ENCODE measurements around the gene PALS2.

PALS2 gene

DNA sequence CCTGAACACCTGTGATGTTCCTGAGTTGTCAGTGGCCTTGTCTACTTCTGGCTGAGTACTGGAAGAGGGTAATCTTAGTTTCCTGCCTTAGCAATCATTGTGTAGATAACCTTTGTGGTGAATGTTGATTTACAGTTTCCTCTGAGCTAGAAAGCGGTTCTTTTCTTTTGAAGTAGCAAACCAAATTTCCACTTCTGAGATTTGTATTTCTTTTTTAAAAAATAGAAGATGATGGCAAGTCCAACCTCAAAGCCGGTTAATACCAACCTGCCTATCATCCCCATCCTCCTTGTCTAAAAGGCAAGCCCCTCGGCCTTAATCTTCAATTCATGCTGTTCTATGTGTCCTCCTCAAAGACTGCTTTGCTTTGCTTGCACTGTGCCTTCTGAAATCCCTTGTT lies 12.5 kb upstream of the PALS2 start:
- Histone ChIP-seq H3K27ac (no peak overlapping the region), H3K36me3 (ENCODE audit: insufficient read depth) (no peaks in the 10 kb centered on the region), H4K20me1 (ENCODE audit: insufficient read depth) (no peaks in the 10 kb centered on the region), H2AFZ (ENCODE audit: low read depth) (no peak overlapping the region), H3K4me2 (no peak overlapping the region), H3K27me3 (ENCODE audit: insufficient read depth, low read depth) (no peaks in the 10 kb centered on the region), H3K4me3 (IDR thresholded peaks at IDR 0.05; ENCODE audit: insufficient read depth, low read depth, low read length) (no peak overlapping the region), H3K9ac (no peak overlapping the region), H3K79me2 (ENCODE audit: insufficient read depth, low read depth) (no peaks in the 10 kb centered on the region), H3K4me1 (ENCODE audit: low read depth, poor library complexity, severe bottlenecking) (no peaks in the 10 kb centered on the region)
- TF ChIP-seq, protein P1, sequence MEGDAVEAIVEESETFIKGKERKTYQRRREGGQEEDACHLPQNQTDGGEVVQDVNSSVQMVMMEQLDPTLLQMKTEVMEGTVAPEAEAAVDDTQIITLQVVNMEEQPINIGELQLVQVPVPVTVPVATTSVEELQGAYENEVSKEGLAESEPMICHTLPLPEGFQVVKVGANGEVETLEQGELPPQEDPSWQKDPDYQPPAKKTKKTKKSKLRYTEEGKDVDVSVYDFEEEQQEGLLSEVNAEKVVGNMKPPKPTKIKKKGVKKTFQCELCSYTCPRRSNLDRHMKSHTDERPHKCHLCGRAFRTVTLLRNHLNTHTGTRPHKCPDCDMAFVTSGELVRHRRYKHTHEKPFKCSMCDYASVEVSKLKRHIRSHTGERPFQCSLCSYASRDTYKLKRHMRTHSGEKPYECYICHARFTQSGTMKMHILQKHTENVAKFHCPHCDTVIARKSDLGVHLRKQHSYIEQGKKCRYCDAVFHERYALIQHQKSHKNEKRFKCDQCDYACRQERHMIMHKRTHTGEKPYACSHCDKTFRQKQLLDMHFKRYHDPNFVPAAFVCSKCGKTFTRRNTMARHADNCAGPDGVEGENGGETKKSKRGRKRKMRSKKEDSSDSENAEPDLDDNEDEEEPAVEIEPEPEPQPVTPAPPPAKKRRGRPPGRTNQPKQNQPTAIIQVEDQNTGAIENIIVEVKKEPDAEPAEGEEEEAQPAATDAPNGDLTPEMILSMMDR (conservative IDR thresholded peaks at IDR 0.05; ENCODE audit: low read depth, low read length): no peak

GRCh38 chr7:24566274-24566673 lies 7.0 kb upstream of the PALS2 start:
- H3K4me3 ChIP-seq (IDR thresholded peaks at IDR 0.05; ENCODE audit: insufficient read depth, low read depth, low read length): no peak overlapping the region
- no peak overlapping the region for H3K9ac ChIP-seq
- no peaks in the 10 kb centered on the region for H3K4me1 ChIP-seq (ENCODE audit: low read depth, poor library complexity, severe bottlenecking)
- no peaks in the 10 kb centered on the region for H3K27me3 ChIP-seq (ENCODE audit: insufficient read depth, low read depth)
- no peaks in the 10 kb centered on the region for H3K79me2 ChIP-seq (ENCODE audit: insufficient read depth, low read depth)
- no peak overlapping the region for H3K4me2 ChIP-seq
- H4K20me1 ChIP-seq (ENCODE audit: insufficient read depth): no peaks in the 10 kb centered on the region
- H3K36me3 ChIP-seq (ENCODE audit: insufficient read depth): no peaks in the 10 kb centered on the region
- no peak overlapping the region for H3K27ac ChIP-seq
- TF ChIP-seq, protein P1 (conservative IDR thresholded peaks at IDR 0.05; ENCODE audit: low read depth, low read length): no peak
- H2AFZ ChIP-seq (ENCODE audit: low read depth): no peak overlapping the region

DNA sequence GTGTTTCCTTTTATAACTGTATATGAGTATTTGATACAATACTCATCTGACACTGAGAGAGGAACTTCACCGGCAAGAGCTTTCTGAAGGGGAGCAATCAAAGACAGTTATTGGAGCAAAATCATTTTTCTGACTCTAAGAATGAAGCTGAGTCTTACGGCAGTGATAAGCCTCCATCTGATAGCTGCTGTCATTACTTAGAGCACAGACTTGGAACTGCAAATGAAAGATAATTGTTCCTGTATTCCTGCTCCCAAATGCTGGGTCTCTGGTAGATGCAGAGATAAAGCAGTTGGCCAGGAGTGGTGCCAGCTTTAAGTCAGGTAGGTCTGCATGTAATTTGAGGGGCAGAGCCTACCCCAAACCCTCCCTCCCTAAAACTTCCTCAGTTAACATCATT lies 2.3 kb upstream of the PALS2 start:
- no peaks in the 10 kb centered on the region for H3K36me3 ChIP-seq (ENCODE audit: insufficient read depth)
- H4K20me1 ChIP-seq (ENCODE audit: insufficient read depth): peaks cover 12% of the 10 kb centered on the region
- H3K27ac ChIP-seq: no peak overlapping the region
- H3K79me2 ChIP-seq (ENCODE audit: insufficient read depth, low read depth): peaks cover 22% of the 10 kb centered on the region
- H3K27me3 ChIP-seq (ENCODE audit: insufficient read depth, low read depth): no peaks in the 10 kb centered on the region
- H3K9ac ChIP-seq: no peak overlapping the region
- H2AFZ ChIP-seq (ENCODE audit: low read depth): no peak overlapping the region
- peaks cover 22% of the 10 kb centered on the region for H3K4me1 ChIP-seq (ENCODE audit: low read depth, poor library complexity, severe bottlenecking)
- no peak overlapping the region for H3K4me2 ChIP-seq
- TF ChIP-seq, protein P1 (conservative IDR thresholded peaks at IDR 0.05; ENCODE audit: low read depth, low read length): no peak
- no peak overlapping the region for H3K4me3 ChIP-seq (IDR thresholded peaks at IDR 0.05; ENCODE audit: insufficient read depth, low read depth, low read length)

DNA sequence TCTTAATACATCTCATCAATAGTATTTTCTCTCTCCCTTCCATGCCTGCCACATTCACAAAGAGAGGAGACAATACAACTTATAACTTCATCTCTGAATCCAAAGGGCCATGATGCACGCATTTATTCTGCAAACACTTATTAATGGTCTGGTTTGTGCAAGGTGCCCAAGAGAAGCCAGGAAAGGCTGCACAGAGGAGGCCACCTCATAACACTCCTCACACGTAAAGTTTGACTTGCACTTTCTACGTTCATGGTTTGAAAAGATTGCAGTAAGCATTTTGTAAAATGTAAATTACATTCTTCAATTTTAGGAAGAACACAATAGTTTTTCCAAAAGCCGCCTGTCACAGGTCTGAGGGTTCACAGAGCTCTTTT lies 1.2 kb upstream of the PALS2 start:
- no peaks in the 10 kb centered on the region for H3K27me3 ChIP-seq (ENCODE audit: insufficient read depth, low read depth)
- H3K4me1 ChIP-seq (ENCODE audit: low read depth, poor library complexity, severe bottlenecking): peaks cover 32% of the 10 kb centered on the region
- peaks cover 21% of the 10 kb centered on the region for H4K20me1 ChIP-seq (ENCODE audit: insufficient read depth)
- peak overlapping the region; percentile 92; the same call in 1 of the 2 replicates for H3K4me2 ChIP-seq
- H3K4me3 ChIP-seq (IDR thresholded peaks at IDR 0.05; ENCODE audit: insufficient read depth, low read depth, low read length): no peak overlapping the region
- no peaks in the 10 kb centered on the region for H3K36me3 ChIP-seq (ENCODE audit: insufficient read depth)
- TF ChIP-seq, protein P1 (conservative IDR thresholded peaks at IDR 0.05; ENCODE audit: low read depth, low read length): no peak
- H3K79me2 ChIP-seq (ENCODE audit: insufficient read depth, low read depth): peaks cover 32% of the 10 kb centered on the region
- H3K27ac ChIP-seq: no peak overlapping the region
- H3K9ac ChIP-seq: 0 out of 2 replicates have a peak overlapping the region, but pooled peaks have one; percentile 56
- 0 out of 2 replicates have a peak overlapping the region, but pooled peaks have one; percentile 99 for H2AFZ ChIP-seq (ENCODE audit: low read depth)
